HepG2 (cell line): ENCODE measurements around the gene CLDN4. TPM values are rescaled to one million over a fixed set of nuclear protein-coding genes. Genes with fewer than 3 reads are reported as not detected.
A peak's percentile ranks its signal among the peaks of the same experiment; 100 is the strongest.

ENCODE experiments used
- CAMTA2 ChIP-seq: sonication (generic); formaldehyde crosslinking; IDR thresholded peaks from 2 replicates; pipeline ENCODE4 v1.4.0; 2020; ENCODE audit warnings: mild to moderate bottlenecking, missing genetic modification reagents, borderline replicate concordance
- DR1 ChIP-seq: sonication (generic); formaldehyde crosslinking; IDR thresholded peaks from 2 replicates; pipeline ENCODE4 v1.8.0; 2021; ENCODE audit warnings: mild to moderate bottlenecking, missing genetic modification reagents, inconsistent platforms
- GATAD2A ChIP-seq: IDR thresholded peaks from 2 replicates; pipeline ENCODE4 v1.6.1; 2016
- HDAC1 ChIP-seq: sonication (generic); formaldehyde crosslinking; IDR thresholded peaks from 2 replicates; pipeline ENCODE4 v1.5.1; 2020; ENCODE audit warnings: mild to moderate bottlenecking, missing genetic modification reagents
- NFE2L2 ChIP-seq: fragments of 150-350 bp; IDR thresholded peaks from 2 replicates; pipeline ENCODE4 v1.6.1; 2014; ENCODE audit warnings: low read length
- PAF1 ChIP-seq: IDR thresholded peaks from 2 replicates; pipeline ENCODE4 v1.6.1; 2016; ENCODE audit warnings: missing genetic modification reagents, missing compliant biosample characterization
- POLR2G ChIP-seq: fragments of 200-400 bp; formaldehyde crosslinking; IDR thresholded peaks from 2 replicates; pipeline ENCODE4 v1.6.1; 2018; ENCODE audit warnings: mild to moderate bottlenecking, low read depth, low read length, moderate library complexity
- SMAD3 ChIP-seq: sonication (generic); formaldehyde crosslinking; IDR thresholded peaks from 2 replicates; pipeline ENCODE4 v1.4.0; 2020; ENCODE audit warnings: missing genetic modification reagents
- TEAD3 ChIP-seq: optimal IDR thresholded peaks from 2 replicates; pipeline ENCODE3; 2016; ENCODE audit warnings: borderline replicate concordance
- ZFX ChIP-seq: sonication (generic); formaldehyde crosslinking; IDR thresholded peaks from 2 replicates; pipeline ENCODE4 v1.4.0; 2020; ENCODE audit warnings: mild to moderate bottlenecking, low read depth, missing genetic modification reagents, moderate library complexity
- ZNF160 ChIP-seq: sonication (generic); formaldehyde crosslinking; IDR thresholded peaks from 2 replicates; pipeline ENCODE4 v1.8.0; 2022; ENCODE audit warnings: mild to moderate bottlenecking, inconsistent platforms, missing genetic modification reagents
- ZNF230 ChIP-seq: sonication (generic); formaldehyde crosslinking; IDR thresholded peaks from 2 replicates; pipeline ENCODE4 v1.4.0; 2020; ENCODE audit warnings: mild to moderate bottlenecking, missing genetic modification reagents
- ZNF549 ChIP-seq: sonication (generic); formaldehyde crosslinking; IDR thresholded peaks from 2 replicates; pipeline ENCODE4 v1.5.0; 2020; ENCODE audit warnings: missing genetic modification reagents
- ZNF615 ChIP-seq: sonication (generic); formaldehyde crosslinking; IDR thresholded peaks from 2 replicates; pipeline ENCODE4 v1.5.0; 2020; ENCODE audit warnings: mild to moderate bottlenecking, missing genetic modification reagents, borderline replicate concordance
- ZNF644 ChIP-seq: IDR thresholded peaks from 2 replicates; pipeline ENCODE4 v1.6.1; 2016; ENCODE audit warnings: low read depth
- polyA plus RNA-seq, 8 experiments: library from polyadenylated mRNA; depleted of rRNA in 3 of 8; stranded (reverse) in 7 of 8; unstranded in 1 of 8; fragments of >200 nt; fragmentation: Illumina TruSeq in 4 of 8; extraction: Trizol in 4 of 8; gene quantifications; 2 replicates each; pipeline versions ENCODE4 v1.2.1 to v1.2.3, GENCODE V29; 2011 to 2016; ENCODE audit warnings: low read depth in 4 of 8, missing spikeins in 1 of 8, mixed read lengths in 1 of 8; ENCODE audit not compliant: insufficient read depth in 1 of 8
- total RNA-seq, 5 experiments: library from RNA; depleted of rRNA; stranded (reverse); fragments of >200 nt; fragmentation: Illumina TruSeq; extraction: Trizol; gene quantifications; 2 replicates each; pipeline ENCODE4 v1.2.3, GENCODE V29; 2016; ENCODE audit warnings: low read depth in 1 of 5
- TF ChIP-seq, protein P1 (sequence below): sonication (generic); formaldehyde crosslinking; IDR thresholded peaks from 2 replicates; pipeline ENCODE4 v1.9.0; 2021; ENCODE audit warnings: missing genetic modification reagents, borderline replicate concordance
- TF ChIP-seq, protein P2 (sequence below): sonication (generic); formaldehyde crosslinking; IDR thresholded peaks from 2 replicates; pipeline ENCODE4 v1.4.0; 2020; ENCODE audit warnings: missing genetic modification reagents, borderline replicate concordance
- TF ChIP-seq, protein P3 (sequence below): sonication (generic); formaldehyde crosslinking; IDR thresholded peaks from 2 replicates; pipeline ENCODE4 v1.8.0; 2022; ENCODE audit warnings: mild to moderate bottlenecking, missing genetic modification reagents, borderline replicate concordance
- TF ChIP-seq, protein P4 (sequence below): sonication (generic); formaldehyde crosslinking; IDR thresholded peaks from 2 replicates; pipeline ENCODE4 v1.4.0; 2020; ENCODE audit warnings: missing genetic modification reagents
- TF ChIP-seq, protein P5 (sequence below): sonication (generic); formaldehyde crosslinking; IDR thresholded peaks from 2 replicates; pipeline ENCODE4 v1.5.0; 2020; ENCODE audit warnings: mild to moderate bottlenecking, missing genetic modification reagents, borderline replicate concordance
- TF ChIP-seq, protein P6 (sequence below), 2 experiments: fragments of 450-650 bp in 1 of 2; sonication (generic) in 1 of 2; formaldehyde crosslinking; IDR thresholded peaks; 2 replicates each; pipeline versions ENCODE4 v1.5.0 to v1.8.0; 2020 to 2022; ENCODE audit warnings: mild to moderate bottlenecking in 1 of 2, missing genetic modification reagents in 1 of 2

CLDN4 gene
- total and polyA plus RNA-seq, 2 of the 13 experiments (the other 11 are each of a cell fraction or from before 2014, with no cell fraction given): 28.2 to 35.7 TPM

DNA sequence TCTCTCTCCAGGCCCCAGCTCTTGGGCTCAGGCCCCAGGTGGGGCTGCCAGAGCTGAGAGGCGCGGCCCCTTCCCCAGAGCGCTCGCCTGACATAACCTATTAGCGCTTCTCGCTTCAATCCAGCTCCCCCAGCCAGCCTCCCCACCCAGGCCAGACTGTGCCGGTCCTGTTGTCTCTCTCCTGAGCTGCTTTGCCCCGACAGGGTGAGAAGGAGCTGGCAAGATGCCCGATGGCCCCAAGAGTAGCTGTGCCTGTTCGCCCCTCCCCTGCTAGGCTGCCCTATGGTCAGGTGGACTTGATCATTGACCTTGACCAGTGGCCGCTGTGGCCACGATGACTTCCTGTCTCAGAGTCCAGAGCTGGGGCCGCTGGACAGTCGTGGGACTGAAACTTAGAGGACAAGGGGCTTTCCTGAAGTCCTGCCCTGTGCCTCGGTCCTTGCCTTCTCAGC lies 39.3 kb downstream of the CLDN4 start (continued):
- TF ChIP-seq ZNF615 (CRISPR knock-in tag) (no peak), ZFX (CRISPR knock-in tag) (peak; percentile 56; the same call in 1 of the 2 replicates), POLR2G (no peak; the same call in 1 of the 2 replicates), TEAD3 (CRISPR knock-in tag) (peak; percentile 78), ZNF549 (no peak), PAF1 (CRISPR knock-in tag) (no peak), CAMTA2 (0 out of 2 replicates have a peak, but pooled peaks have one; percentile 37), DR1 (no peak), GATAD2A (CRISPR knock-in tag) (peak; percentile 73; the same call in 1 of the 2 replicates), NFE2L2 (no peak), ZNF160 (no peak), ZNF230 (CRISPR knock-in tag) (no peak), SMAD3 (CRISPR knock-in tag) (no peak), HDAC1 (CRISPR knock-in tag) (peak; percentile 86), ZNF644 (CRISPR knock-in tag) (peak; percentile 42; the same call in 1 of the 2 replicates)
- TF ChIP-seq, protein P1, sequence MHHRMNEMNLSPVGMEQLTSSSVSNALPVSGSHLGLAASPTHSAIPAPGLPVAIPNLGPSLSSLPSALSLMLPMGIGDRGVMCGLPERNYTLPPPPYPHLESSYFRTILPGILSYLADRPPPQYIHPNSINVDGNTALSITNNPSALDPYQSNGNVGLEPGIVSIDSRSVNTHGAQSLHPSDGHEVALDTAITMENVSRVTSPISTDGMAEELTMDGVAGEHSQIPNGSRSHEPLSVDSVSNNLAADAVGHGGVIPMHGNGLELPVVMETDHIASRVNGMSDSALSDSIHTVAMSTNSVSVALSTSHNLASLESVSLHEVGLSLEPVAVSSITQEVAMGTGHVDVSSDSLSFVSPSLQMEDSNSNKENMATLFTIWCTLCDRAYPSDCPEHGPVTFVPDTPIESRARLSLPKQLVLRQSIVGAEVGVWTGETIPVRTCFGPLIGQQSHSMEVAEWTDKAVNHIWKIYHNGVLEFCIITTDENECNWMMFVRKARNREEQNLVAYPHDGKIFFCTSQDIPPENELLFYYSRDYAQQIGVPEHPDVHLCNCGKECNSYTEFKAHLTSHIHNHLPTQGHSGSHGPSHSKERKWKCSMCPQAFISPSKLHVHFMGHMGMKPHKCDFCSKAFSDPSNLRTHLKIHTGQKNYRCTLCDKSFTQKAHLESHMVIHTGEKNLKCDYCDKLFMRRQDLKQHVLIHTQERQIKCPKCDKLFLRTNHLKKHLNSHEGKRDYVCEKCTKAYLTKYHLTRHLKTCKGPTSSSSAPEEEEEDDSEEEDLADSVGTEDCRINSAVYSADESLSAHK: no peak
- TF ChIP-seq, protein P2, sequence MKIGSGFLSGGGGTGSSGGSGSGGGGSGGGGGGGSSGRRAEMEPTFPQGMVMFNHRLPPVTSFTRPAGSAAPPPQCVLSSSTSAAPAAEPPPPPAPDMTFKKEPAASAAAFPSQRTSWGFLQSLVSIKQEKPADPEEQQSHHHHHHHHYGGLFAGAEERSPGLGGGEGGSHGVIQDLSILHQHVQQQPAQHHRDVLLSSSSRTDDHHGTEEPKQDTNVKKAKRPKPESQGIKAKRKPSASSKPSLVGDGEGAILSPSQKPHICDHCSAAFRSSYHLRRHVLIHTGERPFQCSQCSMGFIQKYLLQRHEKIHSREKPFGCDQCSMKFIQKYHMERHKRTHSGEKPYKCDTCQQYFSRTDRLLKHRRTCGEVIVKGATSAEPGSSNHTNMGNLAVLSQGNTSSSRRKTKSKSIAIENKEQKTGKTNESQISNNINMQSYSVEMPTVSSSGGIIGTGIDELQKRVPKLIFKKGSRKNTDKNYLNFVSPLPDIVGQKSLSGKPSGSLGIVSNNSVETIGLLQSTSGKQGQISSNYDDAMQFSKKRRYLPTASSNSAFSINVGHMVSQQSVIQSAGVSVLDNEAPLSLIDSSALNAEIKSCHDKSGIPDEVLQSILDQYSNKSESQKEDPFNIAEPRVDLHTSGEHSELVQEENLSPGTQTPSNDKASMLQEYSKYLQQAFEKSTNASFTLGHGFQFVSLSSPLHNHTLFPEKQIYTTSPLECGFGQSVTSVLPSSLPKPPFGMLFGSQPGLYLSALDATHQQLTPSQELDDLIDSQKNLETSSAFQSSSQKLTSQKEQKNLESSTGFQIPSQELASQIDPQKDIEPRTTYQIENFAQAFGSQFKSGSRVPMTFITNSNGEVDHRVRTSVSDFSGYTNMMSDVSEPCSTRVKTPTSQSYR (CRISPR knock-in tag): peak; percentile 33; the same call in 1 of the 2 replicates
- TF ChIP-seq, protein P3, sequence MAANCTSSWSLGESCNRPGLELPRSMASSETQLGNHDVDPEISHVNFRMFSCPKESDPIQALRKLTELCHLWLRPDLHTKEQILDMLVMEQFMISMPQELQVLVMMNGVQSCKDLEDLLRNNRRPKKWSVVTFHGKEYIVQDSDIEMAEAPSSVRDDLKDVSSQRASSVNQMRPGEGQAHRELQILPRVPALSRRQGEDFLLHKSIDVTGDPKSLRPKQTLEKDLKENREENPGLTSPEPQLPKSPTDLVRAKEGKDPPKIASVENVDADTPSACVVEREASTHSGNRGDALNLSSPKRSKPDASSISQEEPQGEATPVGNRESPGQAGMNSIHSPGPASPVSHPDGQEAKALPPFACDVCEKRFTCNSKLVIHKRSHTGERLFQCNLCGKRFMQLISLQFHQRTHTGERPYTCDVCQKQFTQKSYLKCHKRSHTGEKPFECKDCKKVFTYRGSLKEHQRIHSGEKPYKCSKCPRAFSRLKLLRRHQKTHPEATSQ (CRISPR knock-in tag): 0 out of 2 replicates have a peak, but pooled peaks have one; percentile 27
- TF ChIP-seq, protein P4, sequence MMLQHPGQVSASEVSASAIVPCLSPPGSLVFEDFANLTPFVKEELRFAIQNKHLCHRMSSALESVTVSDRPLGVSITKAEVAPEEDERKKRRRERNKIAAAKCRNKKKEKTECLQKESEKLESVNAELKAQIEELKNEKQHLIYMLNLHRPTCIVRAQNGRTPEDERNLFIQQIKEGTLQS (CRISPR knock-in tag): no peak
- TF ChIP-seq, protein P5, sequence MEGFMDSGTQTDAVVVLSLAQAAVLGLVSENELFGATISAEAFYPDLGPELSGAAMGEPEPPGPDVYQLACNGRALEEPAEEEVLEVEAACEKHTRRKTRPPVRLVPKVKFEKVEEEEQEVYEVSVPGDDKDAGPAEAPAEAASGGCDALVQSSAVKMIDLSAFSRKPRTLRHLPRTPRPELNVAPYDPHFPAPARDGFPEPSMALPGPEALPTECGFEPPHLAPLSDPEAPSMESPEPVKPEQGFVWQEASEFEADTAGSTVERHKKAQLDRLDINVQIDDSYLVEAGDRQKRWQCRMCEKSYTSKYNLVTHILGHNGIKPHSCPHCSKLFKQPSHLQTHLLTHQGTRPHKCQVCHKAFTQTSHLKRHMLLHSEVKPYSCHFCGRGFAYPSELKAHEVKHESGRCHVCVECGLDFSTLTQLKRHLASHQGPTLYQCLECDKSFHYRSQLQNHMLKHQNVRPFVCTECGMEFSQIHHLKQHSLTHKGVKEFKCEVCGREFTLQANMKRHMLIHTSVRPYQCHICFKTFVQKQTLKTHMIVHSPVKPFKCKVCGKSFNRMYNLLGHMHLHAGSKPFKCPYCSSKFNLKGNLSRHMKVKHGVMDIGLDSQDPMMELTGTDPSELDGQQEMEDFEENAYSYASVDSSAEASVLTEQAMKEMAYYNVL (CRISPR knock-in tag): 0 out of 2 replicates have a peak, but pooled peaks have one; percentile 51
- TF ChIP-seq, protein P6, sequence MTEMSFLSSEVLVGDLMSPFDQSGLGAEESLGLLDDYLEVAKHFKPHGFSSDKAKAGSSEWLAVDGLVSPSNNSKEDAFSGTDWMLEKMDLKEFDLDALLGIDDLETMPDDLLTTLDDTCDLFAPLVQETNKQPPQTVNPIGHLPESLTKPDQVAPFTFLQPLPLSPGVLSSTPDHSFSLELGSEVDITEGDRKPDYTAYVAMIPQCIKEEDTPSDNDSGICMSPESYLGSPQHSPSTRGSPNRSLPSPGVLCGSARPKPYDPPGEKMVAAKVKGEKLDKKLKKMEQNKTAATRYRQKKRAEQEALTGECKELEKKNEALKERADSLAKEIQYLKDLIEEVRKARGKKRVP (CRISPR knock-in tag; IDR thresholded peaks at IDR 0.05): no peak
